ENCODE data around the gene TSPYL1. TPM values are rescaled to one million over a fixed set of nuclear protein-coding genes. Genes with fewer than 3 reads are reported as not detected.

TSPYL1 gene
- total and polyA plus RNA-seq, 10 of the 15 experiments (the other 5 are each of a cell fraction or from before 2014, with no cell fraction given), result 22.9 to 44.1 (median 27.0) TPM

GRCh38 chr6:116291701-116292396, 12.1 kb upstream of the TSPYL1 start:
- Histone ChIP-seq H3K4me3 (no peak overlapping the region), H3K4me1 (ENCODE audit: control insufficient read depth, insufficient read depth, low read length) (peaks cover 3% of the 10 kb centered on the region; the same call in 1 of the 2 replicates), H3K27ac (ENCODE audit: control insufficient read depth, insufficient read depth) (no peak overlapping the region; the same call in 1 of the 2 replicates), H3K9me3 (replicated peaks; ENCODE audit: control insufficient read depth, insufficient read depth, low read length) (no peaks in the 10 kb centered on the region), H4K20me1 (ENCODE audit: control insufficient read depth, insufficient read depth) (no peaks in the 10 kb centered on the region), H3K4me2 (ENCODE audit: control insufficient read depth, insufficient read depth) (no peak overlapping the region), H3K27me3 (replicated peaks in 1 of 2; ENCODE audit: control insufficient read depth in 2 of 2, insufficient read depth in 2 of 2, low read length in 1 of 2) (no peaks in the 10 kb centered on the region), H3K79me2 (ENCODE audit: control insufficient read depth, insufficient read depth, low read length) (no peaks in the 10 kb centered on the region), H3K9ac (ENCODE audit: control insufficient read depth, insufficient read depth, low read length) (no peak overlapping the region), H3K36me3 (ENCODE audit: control insufficient read depth in 2 of 2, insufficient read depth in 2 of 2, low read length in 1 of 2) (no peaks in the 10 kb centered on the region), H2AFZ (ENCODE audit: control insufficient read depth, low read depth, low read length) (peak overlapping the region; percentile 16; the same call in 1 of the 2 replicates)
- SMC1A ChIA-PET (ENCODE audit: uncharacterized antibody, unreplicated experiment), result interaction anchor here (1.0 to 7.4 kb wide), 11 partner anchors 19 to 270 kb away, joined by 3 to 39 read pairs (median 4); no protein-coding TSS in a partner anchor
- DNase-seq (ENCODE audit: low read depth, low spot score) (no peak), ATAC-seq (no peak), FAIRE-seq (no peak)
- POLR2A ChIA-PET, result no interaction called here
- TF ChIP-seq ZSCAN29 (IDR thresholded peaks at IDR 0.05), result no peak
- 0 out of 2 replicates have a peak, but pooled peaks have one; percentile 15 for TF ChIP-seq MEF2A (IDR thresholded peaks at IDR 0.05; ENCODE audit: insufficient read depth, low read depth, low read length)
- in situ Hi-C loops (cut with MboI), result no loop called here
- intact Hi-C loops (cut with micrococcal nuclease; ENCODE audit: unreplicated experiment), result no loop called here
- no TSS peak for BruUV-seq (replicated peaks)
- CTCF ChIA-PET, result interaction anchor here (0.7 to 3.2 kb wide), 4 partner anchors 14 to 242 kb away, joined by 3 to 28 read pairs (median 5); no protein-coding TSS in a partner anchor
- 25% methylated on average over 4 of the region's 4 CpGs for WGBS (ENCODE audit: insufficient coverage, insufficient replicate concordance, low lambda C conversion rate, missing lambda C conversion rate)
- RAD21 ChIA-PET (ENCODE audit: unreplicated experiment), result interaction anchor here (1.3 kb wide), 1 partner anchor 243 kb away, joined by 4 read pairs; no protein-coding TSS in a partner anchor

DNA sequence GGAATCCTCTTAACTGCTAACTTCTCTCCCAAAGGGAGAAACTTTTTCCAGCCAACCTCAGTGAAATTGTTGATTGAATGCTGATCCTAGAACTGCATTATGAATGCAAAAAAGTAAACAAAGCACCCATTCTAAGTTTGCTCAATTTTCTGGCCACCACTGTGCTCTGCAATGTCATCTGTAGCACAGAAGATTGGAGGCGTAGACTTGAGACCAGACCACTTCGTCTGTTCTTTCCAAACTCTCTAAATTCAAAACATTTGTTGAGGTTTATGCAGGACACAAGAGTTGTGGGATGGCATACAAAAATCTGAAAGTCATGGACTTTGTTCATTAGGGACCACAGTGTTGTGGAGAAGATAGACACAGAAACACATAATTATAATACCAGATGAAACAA, 11.1 kb upstream of the TSPYL1 start:
- SMC1A ChIA-PET (ENCODE audit: uncharacterized antibody, unreplicated experiment), result interaction anchor here (0.8 to 7.4 kb wide), 8 partner anchors 25 to 271 kb away, joined by 3 to 39 read pairs (median 4); no protein-coding TSS in a partner anchor
- TF ChIP-seq KLF5 (IDR thresholded peaks at IDR 0.05; ENCODE audit: partially characterized antibody) (no peak), EGR1 (IDR thresholded peaks at IDR 0.05; ENCODE audit: borderline replicate concordance in 1 of 2, low read depth in 2 of 2, low read length in 2 of 2) (no peak), BRCA1 (IDR thresholded peaks at IDR 0.05; ENCODE audit: low read depth, low read length) (no peak), CBFB (IDR thresholded peaks at IDR 0.05; ENCODE audit: low read depth) (no peak), TCF7 (IDR thresholded peaks at IDR 0.05; ENCODE audit: borderline replicate concordance) (no peak), ATF7 (IDR thresholded peaks at IDR 0.05; ENCODE audit: low read depth) (no peak), STAT1 (conservative IDR thresholded peaks at IDR 0.05) (no peak), REST (IDR thresholded peaks at IDR 0.05; ENCODE audit: low read depth, low read length) (no peak), ASH2L (IDR thresholded peaks at IDR 0.05; ENCODE audit: borderline replicate concordance, low read depth) (no peak)
- TF ChIP-seq, protein P1, sequence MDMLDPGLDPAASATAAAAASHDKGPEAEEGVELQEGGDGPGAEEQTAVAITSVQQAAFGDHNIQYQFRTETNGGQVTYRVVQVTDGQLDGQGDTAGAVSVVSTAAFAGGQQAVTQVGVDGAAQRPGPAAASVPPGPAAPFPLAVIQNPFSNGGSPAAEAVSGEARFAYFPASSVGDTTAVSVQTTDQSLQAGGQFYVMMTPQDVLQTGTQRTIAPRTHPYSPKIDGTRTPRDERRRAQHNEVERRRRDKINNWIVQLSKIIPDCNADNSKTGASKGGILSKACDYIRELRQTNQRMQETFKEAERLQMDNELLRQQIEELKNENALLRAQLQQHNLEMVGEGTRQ (IDR thresholded peaks at IDR 0.05; ENCODE audit: borderline replicate concordance, low read depth, low read length), result no peak

More for the DNA sequence above, 11.1 kb upstream of the TSPYL1 start:
- Histone ChIP-seq H2AFZ (ENCODE audit: control insufficient read depth, low read depth, low read length) (no peak overlapping the region), H3K4me1 (ENCODE audit: control insufficient read depth, insufficient read depth, low read length) (peaks cover 3% of the 10 kb centered on the region; the same call in 1 of the 2 replicates), H3K27me3 (replicated peaks in 1 of 2; ENCODE audit: control insufficient read depth in 2 of 2, insufficient read depth in 2 of 2, low read length in 1 of 2) (no peaks in the 10 kb centered on the region), H3K36me3 (ENCODE audit: control insufficient read depth in 2 of 2, insufficient read depth in 2 of 2, low read length in 1 of 2) (no peaks in the 10 kb centered on the region), H3K9me3 (replicated peaks; ENCODE audit: control insufficient read depth, insufficient read depth, low read length) (no peaks in the 10 kb centered on the region), H3K79me2 (ENCODE audit: control insufficient read depth, insufficient read depth, low read length) (no peaks in the 10 kb centered on the region), H3K4me2 (ENCODE audit: control insufficient read depth, insufficient read depth) (no peak overlapping the region), H3K4me3 (no peak overlapping the region), H3K9ac (ENCODE audit: control insufficient read depth, insufficient read depth, low read length) (no peak overlapping the region), H4K20me1 (ENCODE audit: control insufficient read depth, insufficient read depth) (no peaks in the 10 kb centered on the region), H3K27ac (ENCODE audit: control insufficient read depth, insufficient read depth) (no peak overlapping the region)
- POLR2A ChIA-PET, result no interaction called here
- 93% methylated on average over 2 of the region's 2 CpGs for WGBS (ENCODE audit: insufficient coverage, insufficient replicate concordance, low lambda C conversion rate, missing lambda C conversion rate)
- ATAC-seq (no peak), DNase-seq (ENCODE audit: low read depth, low spot score) (no peak), FAIRE-seq (no peak)
- RAD21 ChIA-PET (ENCODE audit: unreplicated experiment), result interaction anchor here (1.3 to 4.4 kb wide), 2 partner anchors 157 to 244 kb away, joined by 4 to 54 read pairs; no protein-coding TSS in a partner anchor
- BruUV-seq (replicated peaks), result no TSS peak
- in situ Hi-C loops (cut with MboI), result no loop called here
- intact Hi-C loops (cut with micrococcal nuclease; ENCODE audit: unreplicated experiment), result no loop called here
- CTCF ChIA-PET, result interaction anchor here (0.9 to 4.1 kb wide), 6 partner anchors 23 to 269 kb away, joined by 4 to 96 read pairs (median 42); no protein-coding TSS in a partner anchor
